ENCODE data around the gene CHAC1.
"Not testable (repeated sequence)": the region's sequence is repeated elsewhere in the genome, so short reads cannot be mapped to it uniquely, and the experiment has no call there.

The CHAC1 gene

GRCh38 chr15:40958723-40959122 lies 5.5 kb downstream of the CHAC1 start:
- no peak for DNase-seq

- DNase-seq = no peak
These were observed 6.3 kb downstream of the CHAC1 start for GRCh38 chr15:40959331-40960141.

GRCh38 chr15:40960151-40960885 lies 7.0 kb downstream of the CHAC1 start:
- no peak for DNase-seq

GRCh38 chr15:40960925-40961324 lies 7.7 kb downstream of the CHAC1 start:
- DNase-seq = no peak

- not testable (repeated sequence) for DNase-seq
These were observed 8.5 kb downstream of the CHAC1 start for GRCh38 chr15:40961740-40962139.

- not testable (repeated sequence) for DNase-seq
These were observed 9.0 kb downstream of the CHAC1 start for GRCh38 chr15:40962317-40962716.

GRCh38 chr15:40963201-40963600 lies 9.9 kb downstream of the CHAC1 start:
- no peak for DNase-seq

- DNase-seq = no peak
These were observed 10.7 kb downstream of the CHAC1 start for GRCh38 chr15:40964006-40964405.

- no peak for DNase-seq
These were observed 11.4 kb downstream of the CHAC1 start for GRCh38 chr15:40964634-40965033.

- no peak for DNase-seq
These were observed 15.2 kb downstream of the CHAC1 start for GRCh38 chr15:40968290-40969085.

- no peak for DNase-seq
These were observed 16.1 kb downstream of the CHAC1 start for GRCh38 chr15:40969363-40969762.

- DNase-seq = no peak
These were observed 21.6 kb downstream of the CHAC1 start for GRCh38 chr15:40974879-40975278.

GRCh38 chr15:40976819-40977218 lies 23.5 kb downstream of the CHAC1 start:
- no peak for DNase-seq

GRCh38 chr15:40978141-40978540 lies 24.9 kb downstream of the CHAC1 start:
- no peak for DNase-seq

- DNase-seq = no peak
These were observed 25.3 kb downstream of the CHAC1 start for GRCh38 chr15:40978562-40978961.

GRCh38 chr15:40981186-40981585 lies 27.9 kb downstream of the CHAC1 start:
- DNase-seq = no peak

- no peak for DNase-seq
These were observed 29.6 kb downstream of the CHAC1 start for GRCh38 chr15:40982855-40983254.

GRCh38 chr15:40984406-40984805 lies 31.1 kb downstream of the CHAC1 start:
- DNase-seq = no peak

- DNase-seq = no peak
These were observed 31.7 kb downstream of the CHAC1 start for GRCh38 chr15:40984964-40985363.

- DNase-seq = no peak
These were observed 32.5 kb downstream of the CHAC1 start for GRCh38 chr15:40985541-40986330.

GRCh38 chr15:40986820-40987219 lies 33.5 kb downstream of the CHAC1 start:
- no peak for DNase-seq

GRCh38 chr15:40988156-40988555 lies 34.9 kb downstream of the CHAC1 start:
- DNase-seq = no peak

GRCh38 chr15:40990080-40990479 lies 36.8 kb downstream of the CHAC1 start:
- DNase-seq = no peak
